22Rv1 (cell line): ENCODE results near the gene ARPC4.

Experiments used
- CTCF ChIP-seq: fragments of 450-650 bp; IDR thresholded peaks from 2 replicates; pipeline ENCODE4 v1.5.1; 2017; ENCODE audit warnings: mild to moderate bottlenecking
- ZFX ChIP-seq: fragments of 450-650 bp; IDR thresholded peaks from 2 replicates; pipeline ENCODE4 v1.6.1; 2017; ENCODE audit warnings: antibody characterized with exemption, borderline replicate concordance

- TF ChIP-seq CTCF (no peak), ZFX (no peak)
These were observed 6.6 kb upstream of the ARPC4 start for GRCh38 chr3:9786209-9786739.
